ENCODE results near the gene ZBTB9. TPM values are rescaled to one million over a fixed set of nuclear protein-coding genes. Genes with fewer than 3 reads are reported as not detected.

Gene ZBTB9
- total RNA-seq, 1 experiment from 2014 or later = 18.1 TPM

DNA sequence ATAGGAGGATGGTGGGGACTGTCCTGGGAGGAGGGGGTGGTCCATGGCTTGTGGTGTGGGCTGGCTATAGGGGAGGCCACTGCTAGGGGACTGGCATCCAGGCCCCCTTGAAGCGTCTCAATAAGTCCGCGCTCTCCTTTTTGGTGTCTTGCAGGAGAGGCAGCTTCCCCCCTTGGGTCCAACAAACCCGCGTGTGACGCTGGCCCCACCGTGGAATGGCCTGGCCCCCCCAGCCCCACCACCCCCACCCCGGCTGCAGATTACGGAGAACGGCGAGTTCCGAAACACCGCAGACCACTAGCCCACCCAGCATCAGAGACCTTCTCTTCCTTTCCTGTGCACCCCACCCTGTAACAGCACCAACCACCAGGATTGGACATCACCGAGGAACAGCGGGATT lies 2.8 kb upstream of the ZBTB9 start:
- H3K9me3 Mint-ChIP-seq (ENCODE audit: low read depth, unreplicated experiment) = no peaks in the 10 kb centered on the region
- H3K4me3 Mint-ChIP-seq (ENCODE audit: low read depth, unreplicated experiment) = no peak overlapping the region
- H3K27ac Mint-ChIP-seq (ENCODE audit: unreplicated experiment) = no peak overlapping the region
- TF ChIP-seq, protein P1, sequence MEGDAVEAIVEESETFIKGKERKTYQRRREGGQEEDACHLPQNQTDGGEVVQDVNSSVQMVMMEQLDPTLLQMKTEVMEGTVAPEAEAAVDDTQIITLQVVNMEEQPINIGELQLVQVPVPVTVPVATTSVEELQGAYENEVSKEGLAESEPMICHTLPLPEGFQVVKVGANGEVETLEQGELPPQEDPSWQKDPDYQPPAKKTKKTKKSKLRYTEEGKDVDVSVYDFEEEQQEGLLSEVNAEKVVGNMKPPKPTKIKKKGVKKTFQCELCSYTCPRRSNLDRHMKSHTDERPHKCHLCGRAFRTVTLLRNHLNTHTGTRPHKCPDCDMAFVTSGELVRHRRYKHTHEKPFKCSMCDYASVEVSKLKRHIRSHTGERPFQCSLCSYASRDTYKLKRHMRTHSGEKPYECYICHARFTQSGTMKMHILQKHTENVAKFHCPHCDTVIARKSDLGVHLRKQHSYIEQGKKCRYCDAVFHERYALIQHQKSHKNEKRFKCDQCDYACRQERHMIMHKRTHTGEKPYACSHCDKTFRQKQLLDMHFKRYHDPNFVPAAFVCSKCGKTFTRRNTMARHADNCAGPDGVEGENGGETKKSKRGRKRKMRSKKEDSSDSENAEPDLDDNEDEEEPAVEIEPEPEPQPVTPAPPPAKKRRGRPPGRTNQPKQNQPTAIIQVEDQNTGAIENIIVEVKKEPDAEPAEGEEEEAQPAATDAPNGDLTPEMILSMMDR (IDR thresholded peaks at IDR 0.05; ENCODE audit: unreplicated experiment) = no peak
- H3K36me3 Mint-ChIP-seq (ENCODE audit: insufficient read depth, unreplicated experiment) = peaks cover 39% of the 10 kb centered on the region
- H3K27me3 Mint-ChIP-seq (ENCODE audit: unreplicated experiment) = no peaks in the 10 kb centered on the region
- CTCF ChIA-PET = no interaction called here
- BruUV-seq (replicated peaks) = no TSS peak
- intact Hi-C loops (cut with micrococcal nuclease; ENCODE audit: unreplicated experiment) = no loop called here
- peaks cover 12% of the 10 kb centered on the region for H3K4me1 Mint-ChIP-seq (ENCODE audit: low read depth, unreplicated experiment)
- DNase-seq = no peak

- intact Hi-C loops (cut with micrococcal nuclease; ENCODE audit: unreplicated experiment) = no loop called here
- TF ChIP-seq, protein P1 (IDR thresholded peaks at IDR 0.05; ENCODE audit: unreplicated experiment) = no peak
- CTCF ChIA-PET = interaction anchor here (0.6 kb wide), 1 partner anchor 1786 kb away, joined by 4 read pairs; no protein-coding TSS in a partner anchor
- Mint-ChIP-seq H3K27me3 (ENCODE audit: unreplicated experiment) (no peaks in the 10 kb centered on the region), H3K36me3 (ENCODE audit: insufficient read depth, unreplicated experiment) (peaks cover 44% of the 10 kb centered on the region), H3K27ac (ENCODE audit: unreplicated experiment) (no peak overlapping the region), H3K9me3 (ENCODE audit: low read depth, unreplicated experiment) (no peaks in the 10 kb centered on the region), H3K4me3 (ENCODE audit: low read depth, unreplicated experiment) (no peak overlapping the region), H3K4me1 (ENCODE audit: low read depth, unreplicated experiment) (peaks cover 12% of the 10 kb centered on the region)
- BruUV-seq (replicated peaks) = no TSS peak
- DNase-seq = no peak
Measured at GRCh38 chr6:33452496-33452895, 1.9 kb upstream of the ZBTB9 start.

DNA sequence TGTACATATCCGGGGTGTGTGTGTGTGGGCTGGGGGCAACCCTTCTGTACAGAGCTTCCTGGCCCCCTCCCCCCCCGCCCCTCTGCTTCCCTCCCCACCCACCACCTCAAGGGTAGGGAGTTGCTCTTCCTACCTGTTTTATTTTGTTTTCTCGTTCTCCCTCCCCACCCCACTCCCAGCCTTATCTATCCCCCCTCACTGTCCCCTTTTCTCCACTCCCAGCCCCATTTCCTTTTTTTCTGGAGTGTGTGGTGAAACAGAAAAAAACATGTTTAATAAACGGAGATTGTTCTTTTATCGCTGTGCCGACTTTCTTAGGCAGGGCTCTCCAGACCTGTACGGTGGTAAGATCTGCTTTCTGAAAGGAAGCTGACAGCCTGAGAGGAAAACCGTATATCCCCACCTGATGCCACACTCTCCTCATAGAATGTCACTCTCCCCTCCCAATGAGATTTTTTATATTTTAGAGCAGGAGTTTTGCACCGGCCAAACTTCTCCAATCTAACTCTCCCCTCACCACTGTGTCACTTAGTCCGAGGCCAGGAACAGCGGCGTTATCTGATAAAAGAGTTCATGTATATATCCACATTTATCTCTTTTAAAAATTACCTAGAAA lies 875 bp upstream of the ZBTB9 start:
- peak overlapping the region; percentile 98 for H3K4me3 Mint-ChIP-seq (ENCODE audit: low read depth, unreplicated experiment)
- no TSS peak for BruUV-seq (replicated peaks)
- peaks cover 12% of the 10 kb centered on the region for H3K4me1 Mint-ChIP-seq (ENCODE audit: low read depth, unreplicated experiment)
- CTCF ChIA-PET = interaction anchor here (0.5 to 1.4 kb wide), 4 partner anchors 14 to 136 kb away, joined by 3 to 6 read pairs (median 5); partner anchors contain the start of gene ZBTB22
- H3K9me3 Mint-ChIP-seq (ENCODE audit: low read depth, unreplicated experiment) = no peaks in the 10 kb centered on the region
- TF ChIP-seq, protein P1 (IDR thresholded peaks at IDR 0.05; ENCODE audit: unreplicated experiment) = no peak
- H3K27me3 Mint-ChIP-seq (ENCODE audit: unreplicated experiment) = no peaks in the 10 kb centered on the region
- DNase-seq = no peak
- H3K27ac Mint-ChIP-seq (ENCODE audit: unreplicated experiment) = peak overlapping the region; percentile 72
- H3K36me3 Mint-ChIP-seq (ENCODE audit: insufficient read depth, unreplicated experiment) = peaks cover 44% of the 10 kb centered on the region
- intact Hi-C loops (cut with micrococcal nuclease; ENCODE audit: unreplicated experiment) = no loop called here

DNA sequence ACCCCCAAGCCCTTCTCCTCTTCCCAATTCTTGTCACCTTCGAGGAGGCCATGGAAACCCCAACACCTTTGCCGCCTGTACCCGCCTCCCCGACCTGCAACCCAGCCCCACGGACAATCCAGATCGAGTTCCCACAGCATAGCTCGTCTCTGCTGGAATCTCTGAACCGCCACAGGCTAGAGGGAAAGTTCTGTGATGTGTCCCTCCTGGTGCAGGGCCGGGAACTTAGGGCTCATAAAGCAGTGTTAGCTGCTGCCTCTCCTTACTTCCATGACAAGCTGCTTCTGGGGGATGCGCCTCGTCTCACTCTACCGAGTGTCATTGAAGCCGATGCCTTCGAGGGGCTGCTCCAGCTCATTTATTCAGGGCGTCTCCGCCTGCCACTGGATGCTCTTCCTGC lies 675 bp downstream of the ZBTB9 start:
- Mint-ChIP-seq H3K4me1 (ENCODE audit: low read depth, unreplicated experiment) (peaks cover 12% of the 10 kb centered on the region), H3K27me3 (ENCODE audit: unreplicated experiment) (no peaks in the 10 kb centered on the region), H3K36me3 (ENCODE audit: insufficient read depth, unreplicated experiment) (peaks cover 44% of the 10 kb centered on the region), H3K4me3 (ENCODE audit: low read depth, unreplicated experiment) (peak overlapping the region; percentile 98), H3K27ac (ENCODE audit: unreplicated experiment) (peak overlapping the region; percentile 72), H3K9me3 (ENCODE audit: low read depth, unreplicated experiment) (no peaks in the 10 kb centered on the region)
- CTCF ChIA-PET = interaction anchor here (0.7 to 1.6 kb wide), 5 partner anchors 15 to 184 kb away, joined by 3 to 6 read pairs (median 4); partner anchors contain the start of genes BAK1 and ZBTB22
- intact Hi-C loops (cut with micrococcal nuclease; ENCODE audit: unreplicated experiment) = no loop called here
- TF ChIP-seq, protein P1 (IDR thresholded peaks at IDR 0.05; ENCODE audit: unreplicated experiment) = no peak
- no peak for DNase-seq
- BruUV-seq (replicated peaks) = TSS peak; percentile 54

Data from Calu3 (cell line).